GM10847 (cell line): ENCODE measurements around the gene DST.

Experiments used
- POLR2A ChIP-seq: IDR thresholded peaks from 2 replicates; pipeline ENCODE4 v1.6.1; 2011; ENCODE audit not compliant: insufficient read length; ENCODE audit errors: extremely low read depth

DST gene

GRCh38 chr6:56540232-56541029 is 102.3 kb downstream of the DST start:
- no peak for TF ChIP-seq POLR2A

- TF ChIP-seq POLR2A, result no peak
These were observed 103.1 kb downstream of the DST start for GRCh38 chr6:56539527-56540105.

GRCh38 chr6:56538851-56539250 is 103.8 kb downstream of the DST start:
- no peak for TF ChIP-seq POLR2A

- TF ChIP-seq POLR2A, result no peak
These were observed 105.4 kb downstream of the DST start for GRCh38 chr6:56537223-56537770.

- TF ChIP-seq POLR2A, result no peak
These were observed 106.2 kb downstream of the DST start for GRCh38 chr6:56536536-56536935.

GRCh38 chr6:56535626-56536025 is 107.1 kb downstream of the DST start:
- no peak for TF ChIP-seq POLR2A

- no peak for TF ChIP-seq POLR2A
These were observed 107.8 kb downstream of the DST start for GRCh38 chr6:56534680-56535419.

- TF ChIP-seq POLR2A, result no peak
These were observed 109.7 kb downstream of the DST start for GRCh38 chr6:56532766-56533551.

- no peak for TF ChIP-seq POLR2A
These were observed 110.7 kb downstream of the DST start for GRCh38 chr6:56531839-56532595.

- TF ChIP-seq POLR2A, result no peak
These were observed 113.0 kb downstream of the DST start for GRCh38 chr6:56529594-56530191.

- no peak for TF ChIP-seq POLR2A
These were observed 114.3 kb downstream of the DST start for GRCh38 chr6:56528412-56528841.

- no peak for TF ChIP-seq POLR2A
These were observed 114.8 kb downstream of the DST start for GRCh38 chr6:56527934-56528333.

GRCh38 chr6:56526860-56527544 is 115.7 kb downstream of the DST start:
- no peak for TF ChIP-seq POLR2A
